ENCODE measurements around the gene ABCA3. TPM values are rescaled to one million over a fixed set of nuclear protein-coding genes. Genes with fewer than 3 reads are reported as not detected.

The ABCA3 gene
- total RNA-seq, 1 donor, result 0.43 TPM

GRCh38 chr16:2319606-2320005 lies 20.9 kb downstream of the ABCA3 start:
- no peak for TF ChIP-seq CTCF (IDR thresholded peaks at IDR 0.05; ENCODE audit: insufficient read depth, low read depth, low read length)
- no peak overlapping the region for H3K4me3 ChIP-seq (ENCODE audit: low read depth, low read length)
- no peak for DNase-seq (ENCODE audit: low read depth)

GRCh38 chr16:2317231-2318020 lies 23.1 kb downstream of the ABCA3 start:
- no peak for DNase-seq (ENCODE audit: low read depth)
- no peak for TF ChIP-seq CTCF (IDR thresholded peaks at IDR 0.05; ENCODE audit: insufficient read depth, low read depth, low read length)
- no peak overlapping the region for H3K4me3 ChIP-seq (ENCODE audit: low read depth, low read length)

DNA sequence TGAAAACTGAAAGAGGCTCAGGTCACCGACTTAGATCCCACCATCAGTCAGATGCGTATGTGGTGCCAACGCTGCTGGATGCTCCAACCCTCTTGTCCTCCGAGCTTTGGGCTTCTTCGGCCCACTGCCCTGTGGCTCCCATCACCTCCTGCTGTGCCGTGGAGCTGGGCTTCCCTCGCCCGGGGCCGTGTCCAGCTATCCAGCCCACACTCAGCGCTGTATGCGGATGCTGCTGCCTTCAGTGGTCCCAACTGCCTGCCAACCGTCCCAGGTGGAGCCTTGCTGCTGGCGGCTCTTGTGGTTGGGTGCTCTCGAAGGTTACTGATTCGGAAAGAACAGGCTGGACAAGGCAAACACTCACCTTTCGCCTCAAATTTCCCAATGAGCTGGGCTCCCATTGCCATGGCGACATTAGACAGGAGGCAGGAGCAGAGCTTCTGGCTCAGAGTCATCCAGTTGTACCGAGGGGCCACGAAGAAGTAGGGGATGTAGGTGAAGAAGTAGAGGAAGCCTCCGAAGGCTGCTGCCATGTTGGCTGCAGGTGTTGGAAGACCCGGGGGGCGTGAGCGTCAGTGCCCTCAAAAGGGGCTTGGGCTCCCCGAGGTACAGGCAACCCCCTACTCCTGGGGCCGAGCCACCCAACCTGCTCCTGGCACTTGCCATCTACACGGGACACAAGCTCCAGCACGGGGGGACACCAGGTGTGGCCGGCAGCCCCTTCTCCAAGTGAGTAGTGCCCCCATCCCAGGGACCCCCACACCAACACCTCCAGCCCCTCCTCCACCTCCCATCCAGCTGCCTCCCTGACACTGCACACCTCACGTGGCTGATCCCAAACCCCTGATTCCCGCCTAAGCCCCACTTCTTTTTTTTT lies 32.2 kb downstream of the ABCA3 start:
- no peak for DNase-seq (ENCODE audit: low read depth)

DNA sequence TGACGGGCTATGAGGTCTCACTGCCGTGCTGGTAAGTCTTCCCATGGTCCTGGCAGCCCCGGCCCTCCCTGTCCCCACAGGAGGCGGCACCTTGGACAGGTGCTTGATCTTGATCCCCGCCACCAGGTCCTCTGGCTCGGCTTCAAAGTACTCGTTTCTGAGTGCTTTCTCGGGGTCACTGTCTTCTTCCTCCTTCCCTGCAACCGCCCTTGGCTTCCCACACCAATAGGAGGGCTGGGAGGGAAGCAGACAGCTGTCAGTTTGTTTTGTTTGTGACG lies 40.7 kb downstream of the ABCA3 start:
- no peak overlapping the region for H3K4me3 ChIP-seq (ENCODE audit: low read depth, low read length)
- no peak for DNase-seq (ENCODE audit: low read depth)
- TF ChIP-seq CTCF (IDR thresholded peaks at IDR 0.05; ENCODE audit: insufficient read depth, low read depth, low read length), result no peak

More for the DNA sequence above, 32.2 kb downstream of the ABCA3 start:
- TF ChIP-seq CTCF (IDR thresholded peaks at IDR 0.05; ENCODE audit: insufficient read depth, low read depth, low read length), result no peak
- H3K4me3 ChIP-seq (ENCODE audit: low read depth, low read length), result no peak overlapping the region

DNA sequence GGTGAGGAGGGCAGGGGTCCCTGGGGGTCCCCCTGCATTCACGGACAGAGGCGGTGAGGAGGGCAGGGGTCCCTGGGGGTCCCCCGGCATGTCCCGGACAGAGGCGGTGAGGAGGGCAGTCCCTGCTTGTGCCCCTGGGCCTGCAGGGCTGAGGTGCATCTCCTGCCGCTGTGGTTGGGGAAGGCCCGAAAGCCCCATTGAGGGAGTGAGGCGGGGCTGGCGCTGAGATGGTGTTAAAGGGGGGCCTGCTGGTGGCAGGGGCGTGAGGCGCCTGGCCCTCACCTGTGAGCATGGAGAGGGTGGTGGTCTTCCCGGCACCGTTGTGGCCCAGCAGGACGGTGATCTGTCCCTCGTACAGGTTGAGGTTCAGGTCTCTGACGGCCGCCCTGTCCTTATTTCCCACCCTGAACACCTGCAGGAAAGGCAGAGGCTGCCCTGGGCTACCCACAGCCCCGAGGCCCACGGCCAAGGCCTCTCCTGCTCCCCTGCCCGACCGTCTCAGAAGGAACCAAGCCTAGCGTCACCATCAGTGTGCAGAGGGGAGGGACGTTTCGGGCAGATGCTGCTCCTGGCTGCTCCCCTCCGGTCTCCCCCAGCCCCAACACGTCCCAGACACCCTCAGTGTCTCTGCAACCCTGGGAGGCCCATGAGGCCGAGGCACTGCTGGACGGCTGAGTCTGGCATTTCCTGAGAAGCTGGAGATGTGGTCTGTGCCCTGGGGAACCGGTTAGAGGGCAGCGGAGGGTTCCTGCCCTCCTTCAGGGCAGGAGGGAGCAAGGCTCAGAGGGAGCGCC lies 41.2 kb downstream of the ABCA3 start:
- no peak for DNase-seq (ENCODE audit: low read depth)
- H3K4me3 ChIP-seq (ENCODE audit: low read depth, low read length), result no peak overlapping the region
- TF ChIP-seq CTCF (IDR thresholded peaks at IDR 0.05; ENCODE audit: insufficient read depth, low read depth, low read length), result no peak

- DNase-seq (ENCODE audit: low read depth), result no peak
- TF ChIP-seq CTCF (IDR thresholded peaks at IDR 0.05; ENCODE audit: insufficient read depth, low read depth, low read length), result no peak
- H3K4me3 ChIP-seq (ENCODE audit: low read depth, low read length), result no peak overlapping the region
These were observed 41.9 kb downstream of the ABCA3 start for GRCh38 chr16:2298621-2299020.

All from fibroblast of villous mesenchyme (primary cell).